HEK293 (cell line): ENCODE data around the gene ODAD3.
A peak's percentile ranks its signal among the peaks of the same experiment; 100 is the strongest.

Experiments
- BCL11A ChIP-seq: fragments of 450-650 bp; formaldehyde crosslinking; IDR thresholded peaks from 2 replicates; pipeline ENCODE4 v1.5.1; 2016; ENCODE audit warnings: low read depth, missing biosample characterization, missing genetic modification characterization
- BCL11B ChIP-seq: fragments of 450-650 bp; formaldehyde crosslinking; IDR thresholded peaks from 2 replicates; pipeline ENCODE4 v1.5.1; 2016; ENCODE audit warnings: low read depth, missing biosample characterization, missing genetic modification characterization
- GLIS2 ChIP-seq: fragments of 450-650 bp; formaldehyde crosslinking; IDR thresholded peaks from 2 replicates; pipeline ENCODE4 v1.5.1; 2016; ENCODE audit warnings: missing biosample characterization, missing genetic modification characterization
- REST ChIP-seq: fragments of 450-650 bp; formaldehyde crosslinking; IDR thresholded peaks from 2 replicates; pipeline ENCODE4 v1.5.1; 2016; ENCODE audit warnings: missing biosample characterization, missing genetic modification characterization
- SCRT1 ChIP-seq: fragments of 450-650 bp; formaldehyde crosslinking; IDR thresholded peaks from 2 replicates; pipeline ENCODE4 v1.5.1; 2016; ENCODE audit warnings: missing biosample characterization, missing genetic modification characterization, borderline replicate concordance
- ZNF16 ChIP-seq: fragments of 450-650 bp; formaldehyde crosslinking; IDR thresholded peaks from 2 replicates; pipeline ENCODE4 v1.5.1; 2016; ENCODE audit warnings: low read depth, missing biosample characterization, missing genetic modification characterization
- ZNF2 ChIP-seq: fragments of 450-650 bp; formaldehyde crosslinking; IDR thresholded peaks from 2 replicates; pipeline ENCODE4 v1.5.1; 2016; ENCODE audit warnings: missing biosample characterization, missing genetic modification characterization
- ZNF211 ChIP-seq: fragments of 450-650 bp; formaldehyde crosslinking; IDR thresholded peaks from 2 replicates; pipeline ENCODE4 v1.5.1; 2016; ENCODE audit warnings: low read depth, missing biosample characterization, missing genetic modification characterization
- ZNF24 ChIP-seq: fragments of 450-650 bp; formaldehyde crosslinking; IDR thresholded peaks from 2 replicates; pipeline ENCODE4 v1.5.1; 2016; ENCODE audit warnings: missing biosample characterization, missing genetic modification characterization
- ZNF311 ChIP-seq: fragments of 450-650 bp; formaldehyde crosslinking; IDR thresholded peaks from 2 replicates; pipeline ENCODE4 v1.5.1; 2017; ENCODE audit warnings: missing biosample characterization, missing genetic modification characterization, borderline replicate concordance
- ZNF354C ChIP-seq: fragments of 450-650 bp; formaldehyde crosslinking; IDR thresholded peaks from 2 replicates; pipeline ENCODE4 v1.5.1; 2016; ENCODE audit warnings: missing biosample characterization, missing genetic modification characterization, low read depth, borderline replicate concordance
- ZNF433 ChIP-seq: fragments of 450-650 bp; formaldehyde crosslinking; IDR thresholded peaks from 2 replicates; pipeline ENCODE4 v1.5.1; 2016; ENCODE audit warnings: missing biosample characterization, missing genetic modification characterization, low read depth
- ZNF48 ChIP-seq: fragments of 450-650 bp; formaldehyde crosslinking; IDR thresholded peaks from 2 replicates; pipeline ENCODE4 v1.5.1; 2016; ENCODE audit warnings: missing biosample characterization, missing genetic modification characterization
- ZNF521 ChIP-seq: fragments of 450-650 bp; formaldehyde crosslinking; IDR thresholded peaks from 2 replicates; pipeline ENCODE4 v1.5.1; 2017; ENCODE audit warnings: missing biosample characterization, mild to moderate bottlenecking, missing genetic modification characterization
- ZNF529 ChIP-seq: fragments of 450-650 bp; formaldehyde crosslinking; IDR thresholded peaks from 2 replicates; pipeline ENCODE4 v1.5.1; 2017; ENCODE audit warnings: missing genetic modification characterization, missing biosample characterization; ENCODE audit not compliant: insufficient replicate concordance
- ZNF555 ChIP-seq: fragments of 450-650 bp; formaldehyde crosslinking; conservative IDR thresholded peaks from 2 replicates; pipeline ENCODE4 v1.5.1; 2017; ENCODE audit warnings: missing biosample characterization, mild to moderate bottlenecking, missing genetic modification characterization, inconsistent platforms
- ZNF677 ChIP-seq: fragments of 450-650 bp; IDR thresholded peaks from 2 replicates; pipeline ENCODE4 v1.5.0; 2018; ENCODE audit warnings: missing biosample characterization, mild to moderate bottlenecking, missing genetic modification characterization, moderate library complexity
- ZNF747 ChIP-seq: fragments of 450-650 bp; formaldehyde crosslinking; IDR thresholded peaks from 2 replicates; pipeline ENCODE4 v1.5.1; 2016; ENCODE audit warnings: missing biosample characterization, missing genetic modification characterization
- ZXDB ChIP-seq: fragments of 450-650 bp; formaldehyde crosslinking; IDR thresholded peaks from 2 replicates; pipeline ENCODE4 v1.5.1; 2016; ENCODE audit warnings: missing biosample characterization, missing genetic modification characterization
- TF ChIP-seq, protein P1 (sequence below): fragments of 450-650 bp; formaldehyde crosslinking; conservative IDR thresholded peaks from 2 replicates; pipeline ENCODE4 v1.5.1; 2016; ENCODE audit warnings: low read depth, missing biosample characterization, missing genetic modification characterization
- TF ChIP-seq, protein P2 (sequence below): fragments of 450-650 bp; formaldehyde crosslinking; IDR thresholded peaks from 2 replicates; pipeline ENCODE4 v1.5.1; 2016; ENCODE audit warnings: missing biosample characterization, missing genetic modification characterization
- TF ChIP-seq, protein P3 (sequence below): fragments of 450-650 bp; formaldehyde crosslinking; conservative IDR thresholded peaks from 2 replicates; pipeline ENCODE4 v1.5.1; 2016; ENCODE audit warnings: low read depth, missing biosample characterization, missing genetic modification characterization
- TF ChIP-seq, protein P4 (sequence below): fragments of 450-650 bp; formaldehyde crosslinking; IDR thresholded peaks from 2 replicates; pipeline ENCODE4 v1.5.1; 2017; ENCODE audit warnings: missing biosample characterization, missing genetic modification characterization

ODAD3 gene

DNA sequence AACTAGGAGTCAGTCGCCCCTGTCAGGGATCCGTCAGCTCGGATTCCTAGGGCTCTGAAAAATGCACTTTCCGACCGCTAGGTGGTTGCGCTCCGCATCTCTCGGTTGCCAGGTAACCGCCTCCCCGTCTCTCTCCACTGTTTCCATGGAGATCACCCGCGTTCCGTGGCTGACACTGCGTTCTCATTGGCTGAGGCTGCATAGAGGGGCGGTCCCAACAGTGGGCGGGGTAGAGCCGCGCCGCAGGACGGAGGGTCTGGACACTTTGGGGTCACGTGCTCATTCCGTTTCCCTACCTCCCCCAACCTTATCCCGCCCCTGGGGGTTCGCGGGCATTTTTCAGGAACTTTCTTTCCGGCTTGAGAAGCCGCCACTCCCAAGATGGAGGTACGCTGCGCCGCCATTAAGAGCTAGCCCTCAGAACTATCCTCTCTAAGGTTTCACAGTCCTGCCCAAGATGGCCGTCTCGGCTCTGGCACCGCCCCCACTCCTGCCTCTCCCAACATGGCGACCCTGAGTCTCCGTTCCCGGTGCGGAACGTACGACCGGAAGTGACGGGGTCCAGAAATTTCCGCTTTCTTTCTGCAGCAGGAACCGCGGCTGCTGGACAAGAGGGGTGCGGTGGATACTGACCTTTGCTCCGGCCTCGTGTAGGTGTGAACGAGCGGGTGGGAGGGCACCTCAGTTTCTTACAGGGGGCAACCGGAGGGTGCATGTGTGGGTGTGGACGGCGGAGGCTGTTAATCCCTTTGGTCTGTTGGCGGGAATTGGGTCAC lies at the start of gene ODAD3, which contains the start of gene PRKCSH (continued):
- TF ChIP-seq, protein P1, sequence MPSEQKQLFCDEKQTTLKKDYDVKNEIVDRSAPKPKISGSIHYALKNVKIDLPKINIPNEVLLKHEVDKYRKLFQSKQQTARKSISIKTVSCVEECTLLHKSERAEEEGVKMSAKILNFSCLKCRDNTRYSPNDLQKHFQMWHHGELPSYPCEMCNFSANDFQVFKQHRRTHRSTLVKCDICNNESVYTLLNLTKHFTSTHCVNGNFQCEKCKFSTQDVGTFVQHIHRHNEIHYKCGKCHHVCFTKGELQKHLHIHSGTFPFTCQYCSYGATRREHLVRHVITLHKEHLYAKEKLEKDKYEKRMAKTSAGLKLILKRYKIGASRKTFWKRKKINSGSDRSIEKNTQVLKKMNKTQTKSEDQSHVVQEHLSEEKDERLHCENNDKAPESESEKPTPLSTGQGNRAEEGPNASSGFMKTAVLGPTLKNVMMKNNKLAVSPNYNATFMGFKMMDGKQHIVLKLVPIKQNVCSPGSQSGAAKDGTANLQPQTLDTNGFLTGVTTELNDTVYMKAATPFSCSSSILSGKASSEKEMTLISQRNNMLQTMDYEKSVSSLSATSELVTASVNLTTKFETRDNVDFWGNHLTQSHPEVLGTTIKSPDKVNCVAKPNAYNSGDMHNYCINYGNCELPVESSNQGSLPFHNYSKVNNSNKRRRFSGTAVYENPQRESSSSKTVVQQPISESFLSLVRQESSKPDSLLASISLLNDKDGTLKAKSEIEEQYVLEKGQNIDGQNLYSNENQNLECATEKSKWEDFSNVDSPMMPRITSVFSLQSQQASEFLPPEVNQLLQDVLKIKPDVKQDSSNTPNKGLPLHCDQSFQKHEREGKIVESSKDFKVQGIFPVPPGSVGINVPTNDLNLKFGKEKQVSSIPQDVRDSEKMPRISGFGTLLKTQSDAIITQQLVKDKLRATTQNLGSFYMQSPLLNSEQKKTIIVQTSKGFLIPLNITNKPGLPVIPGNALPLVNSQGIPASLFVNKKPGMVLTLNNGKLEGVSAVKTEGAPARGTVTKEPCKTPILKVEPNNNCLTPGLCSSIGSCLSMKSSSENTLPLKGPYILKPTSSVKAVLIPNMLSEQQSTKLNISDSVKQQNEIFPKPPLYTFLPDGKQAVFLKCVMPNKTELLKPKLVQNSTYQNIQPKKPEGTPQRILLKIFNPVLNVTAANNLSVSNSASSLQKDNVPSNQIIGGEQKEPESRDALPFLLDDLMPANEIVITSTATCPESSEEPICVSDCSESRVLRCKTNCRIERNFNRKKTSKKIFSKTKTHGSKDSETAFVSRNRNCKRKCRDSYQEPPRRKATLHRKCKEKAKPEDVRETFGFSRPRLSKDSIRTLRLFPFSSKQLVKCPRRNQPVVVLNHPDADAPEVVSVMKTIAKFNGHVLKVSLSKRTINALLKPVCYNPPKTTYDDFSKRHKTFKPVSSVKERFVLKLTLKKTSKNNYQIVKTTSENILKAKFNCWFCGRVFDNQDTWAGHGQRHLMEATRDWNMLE: peak; percentile 56
- TF ChIP-seq ZNF677 (no peak), ZNF211 (no peak), ZNF48 (no peak), ZXDB (tag by site-specific recombination) (peak; percentile 96), GLIS2 (peak; percentile 75), ZNF311 (tag by site-specific recombination) (no peak), BCL11B (tag by site-specific recombination) (peak; percentile 98), ZNF2 (no peak), ZNF16 (tag by site-specific recombination) (no peak), ZNF521 (tag by site-specific recombination) (no peak), ZNF354C (no peak), ZNF24 (tag by site-specific recombination) (peak; percentile 30; the same call in 1 of the 2 replicates), ZNF555 (tag by site-specific recombination) (no peak), ZNF747 (no peak), ZNF529 (tag by site-specific recombination) (no peak), BCL11A (peak; percentile 39; the same call in 1 of the 2 replicates), SCRT1 (tag by site-specific recombination) (no peak), ZNF433 (tag by site-specific recombination) (no peak), REST (tag by site-specific recombination) (peak; percentile 49; the same call in 1 of the 2 replicates)
- TF ChIP-seq, protein P2, sequence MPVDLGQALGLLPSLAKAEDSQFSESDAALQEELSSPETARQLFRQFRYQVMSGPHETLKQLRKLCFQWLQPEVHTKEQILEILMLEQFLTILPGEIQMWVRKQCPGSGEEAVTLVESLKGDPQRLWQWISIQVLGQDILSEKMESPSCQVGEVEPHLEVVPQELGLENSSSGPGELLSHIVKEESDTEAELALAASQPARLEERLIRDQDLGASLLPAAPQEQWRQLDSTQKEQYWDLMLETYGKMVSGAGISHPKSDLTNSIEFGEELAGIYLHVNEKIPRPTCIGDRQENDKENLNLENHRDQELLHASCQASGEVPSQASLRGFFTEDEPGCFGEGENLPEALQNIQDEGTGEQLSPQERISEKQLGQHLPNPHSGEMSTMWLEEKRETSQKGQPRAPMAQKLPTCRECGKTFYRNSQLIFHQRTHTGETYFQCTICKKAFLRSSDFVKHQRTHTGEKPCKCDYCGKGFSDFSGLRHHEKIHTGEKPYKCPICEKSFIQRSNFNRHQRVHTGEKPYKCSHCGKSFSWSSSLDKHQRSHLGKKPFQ (tag by site-specific recombination): peak; percentile 84
- TF ChIP-seq, protein P3, sequence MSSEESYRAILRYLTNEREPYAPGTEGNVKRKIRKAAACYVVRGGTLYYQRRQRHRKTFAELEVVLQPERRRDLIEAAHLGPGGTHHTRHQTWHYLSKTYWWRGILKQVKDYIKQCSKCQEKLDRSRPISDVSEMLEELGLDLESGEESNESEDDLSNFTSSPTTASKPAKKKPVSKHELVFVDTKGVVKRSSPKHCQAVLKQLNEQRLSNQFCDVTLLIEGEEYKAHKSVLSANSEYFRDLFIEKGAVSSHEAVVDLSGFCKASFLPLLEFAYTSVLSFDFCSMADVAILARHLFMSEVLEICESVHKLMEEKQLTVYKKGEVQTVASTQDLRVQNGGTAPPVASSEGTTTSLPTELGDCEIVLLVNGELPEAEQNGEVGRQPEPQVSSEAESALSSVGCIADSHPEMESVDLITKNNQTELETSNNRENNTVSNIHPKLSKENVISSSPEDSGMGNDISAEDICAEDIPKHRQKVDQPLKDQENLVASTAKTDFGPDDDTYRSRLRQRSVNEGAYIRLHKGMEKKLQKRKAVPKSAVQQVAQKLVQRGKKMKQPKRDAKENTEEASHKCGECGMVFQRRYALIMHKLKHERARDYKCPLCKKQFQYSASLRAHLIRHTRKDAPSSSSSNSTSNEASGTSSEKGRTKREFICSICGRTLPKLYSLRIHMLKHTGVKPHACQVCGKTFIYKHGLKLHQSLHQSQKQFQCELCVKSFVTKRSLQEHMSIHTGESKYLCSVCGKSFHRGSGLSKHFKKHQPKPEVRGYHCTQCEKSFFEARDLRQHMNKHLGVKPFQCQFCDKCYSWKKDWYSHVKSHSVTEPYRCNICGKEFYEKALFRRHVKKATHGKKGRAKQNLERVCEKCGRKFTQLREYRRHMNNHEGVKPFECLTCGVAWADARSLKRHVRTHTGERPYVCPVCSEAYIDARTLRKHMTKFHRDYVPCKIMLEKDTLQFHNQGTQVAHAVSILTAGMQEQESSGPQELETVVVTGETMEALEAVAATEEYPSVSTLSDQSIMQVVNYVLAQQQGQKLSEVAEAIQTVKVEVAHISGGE (tag by site-specific recombination): peak; percentile 97
- TF ChIP-seq, protein P4, sequence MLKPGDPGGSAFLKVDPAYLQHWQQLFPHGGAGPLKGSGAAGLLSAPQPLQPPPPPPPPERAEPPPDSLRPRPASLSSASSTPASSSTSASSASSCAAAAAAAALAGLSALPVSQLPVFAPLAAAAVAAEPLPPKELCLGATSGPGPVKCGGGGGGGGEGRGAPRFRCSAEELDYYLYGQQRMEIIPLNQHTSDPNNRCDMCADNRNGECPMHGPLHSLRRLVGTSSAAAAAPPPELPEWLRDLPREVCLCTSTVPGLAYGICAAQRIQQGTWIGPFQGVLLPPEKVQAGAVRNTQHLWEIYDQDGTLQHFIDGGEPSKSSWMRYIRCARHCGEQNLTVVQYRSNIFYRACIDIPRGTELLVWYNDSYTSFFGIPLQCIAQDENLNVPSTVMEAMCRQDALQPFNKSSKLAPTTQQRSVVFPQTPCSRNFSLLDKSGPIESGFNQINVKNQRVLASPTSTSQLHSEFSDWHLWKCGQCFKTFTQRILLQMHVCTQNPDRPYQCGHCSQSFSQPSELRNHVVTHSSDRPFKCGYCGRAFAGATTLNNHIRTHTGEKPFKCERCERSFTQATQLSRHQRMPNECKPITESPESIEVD (tag by site-specific recombination): no peak
